Measurements from ENCODE around the gene KLF7. TPM values are rescaled to one million over a fixed set of nuclear protein-coding genes. Genes with fewer than 3 reads are reported as not detected.

KLF7 gene
- total RNA-seq, 6 experiments from 2014 or later = 3.3 to 14.2 (median 10.2) TPM

GRCh38 chr2:207130958-207131521 lies 34.7 kb downstream of the KLF7 start:
- H3K36me3 ChIP-seq = no peaks in the 10 kb centered on the region
- no peak overlapping the region for H3K27ac ChIP-seq
- H3K4me3 ChIP-seq = no peak overlapping the region
- TF ChIP-seq CTCF (IDR thresholded peaks at IDR 0.05) = no peak
- no peak for TF ChIP-seq POLR2A (IDR thresholded peaks at IDR 0.05)
- 62% methylated on average over 2 of the region's 2 CpGs for WGBS (ENCODE audit: insufficient coverage, low coverage, low lambda C conversion rate, missing lambda C conversion rate)
- H3K9me3 ChIP-seq = no peaks in the 10 kb centered on the region
- DNase-seq (no peak), ATAC-seq (peak in 3 of 4 donors; percentile 5 to 37 (median 15))
- H3K4me1 ChIP-seq = peaks cover 0 to 27% (median 6%) of the 10 kb centered on the region in 4 donors
- H3K27me3 ChIP-seq = no peaks in the 10 kb centered on the region
- intact Hi-C loops (cut with DNase I) = no loop called here

GRCh38 chr2:207129821-207130220 lies 35.9 kb downstream of the KLF7 start:
- intact Hi-C loops (cut with DNase I) = no loop called here
- Histone ChIP-seq H3K9me3 (no peaks in the 10 kb centered on the region), H3K27me3 (no peaks in the 10 kb centered on the region), H3K4me1 (peaks cover 0 to 27% (median 6%) of the 10 kb centered on the region in 4 donors), H3K4me3 (no peak overlapping the region), H3K27ac (no peak overlapping the region), H3K36me3 (no peaks in the 10 kb centered on the region)
- 67% methylated on average over 4 of the region's 4 CpGs for WGBS (ENCODE audit: insufficient coverage, low coverage, low lambda C conversion rate, missing lambda C conversion rate)
- TF ChIP-seq CTCF (IDR thresholded peaks at IDR 0.05) = no peak
- TF ChIP-seq POLR2A (IDR thresholded peaks at IDR 0.05) = no peak
- ATAC-seq (no peak), DNase-seq (no peak)

GRCh38 chr2:207128867-207129266 lies 36.9 kb downstream of the KLF7 start:
- H3K36me3 ChIP-seq = no peaks in the 10 kb centered on the region
- peak overlapping the region in 2 of 3 donors; percentile 15 to 43 for H3K27ac ChIP-seq
- no peak for TF ChIP-seq CTCF (IDR thresholded peaks at IDR 0.05)
- no peak for TF ChIP-seq POLR2A (IDR thresholded peaks at IDR 0.05)
- H3K4me1 ChIP-seq = peaks cover 0 to 27% (median 6%) of the 10 kb centered on the region in 4 donors
- intact Hi-C loops (cut with DNase I) = no loop called here
- H3K27me3 ChIP-seq = no peaks in the 10 kb centered on the region
- no peaks in the 10 kb centered on the region for H3K9me3 ChIP-seq
- 32% methylated on average over 4 of the region's 4 CpGs for WGBS (ENCODE audit: insufficient coverage, low coverage, low lambda C conversion rate, missing lambda C conversion rate)
- ATAC-seq = peak; percentile 9 to 77 (median 52)
- DNase-seq = no peak
- no peak overlapping the region for H3K4me3 ChIP-seq

GRCh38 chr2:207126724-207127308 lies 38.9 kb downstream of the KLF7 start:
- Histone ChIP-seq H3K9me3 (no peaks in the 10 kb centered on the region), H3K27me3 (no peaks in the 10 kb centered on the region), H3K36me3 (peaks cover 0 to 5% (median 0%) of the 10 kb centered on the region in 4 donors), H3K27ac (no peak overlapping the region), H3K4me3 (no peak overlapping the region), H3K4me1 (peaks cover 0 to 27% (median 6%) of the 10 kb centered on the region in 4 donors)
- intact Hi-C loops (cut with DNase I) = no loop called here
- TF ChIP-seq POLR2A (IDR thresholded peaks at IDR 0.05) = no peak
- no peak for TF ChIP-seq CTCF (IDR thresholded peaks at IDR 0.05)
- 76% methylated on average over 4 of the region's 4 CpGs for WGBS (ENCODE audit: insufficient coverage, low coverage, low lambda C conversion rate, missing lambda C conversion rate)
- DNase-seq = no peak
- no peak for ATAC-seq

Measured in right lobe of liver (tissue), 6 donors.